Measurements from ENCODE around the gene PMM1. TPM values are rescaled to one million over a fixed set of nuclear protein-coding genes. Genes with fewer than 3 reads are reported as not detected.
"Not testable (repeated sequence)": the region's sequence is repeated elsewhere in the genome, so short reads cannot be mapped to it uniquely, and the experiment has no call there.

PMM1 gene
- polyA plus RNA-seq, 3 donors: 51.8 to 64.6 (median 59.9) TPM

DNA sequence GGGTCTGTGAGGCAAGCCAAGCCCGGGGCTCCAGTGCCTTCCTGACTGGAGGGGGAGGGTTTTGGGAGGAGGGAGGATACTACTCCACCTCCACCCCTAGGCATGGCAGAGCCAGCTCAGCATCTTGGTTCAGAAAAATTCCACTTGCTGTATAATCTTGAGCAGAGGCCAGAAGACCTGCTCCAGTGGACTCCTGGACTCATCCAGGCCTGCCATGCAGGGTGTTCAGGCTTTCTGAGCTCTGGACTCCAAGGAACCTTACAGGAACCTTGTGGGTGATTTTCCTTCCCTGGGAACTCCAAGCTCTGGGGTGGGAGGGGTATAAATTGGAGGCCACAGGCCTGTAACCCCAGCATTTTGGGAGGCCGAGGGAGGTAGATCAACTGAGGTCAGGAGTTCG is 19.4 kb downstream of the PMM1 start:
- DNase-seq: no peak

DNA sequence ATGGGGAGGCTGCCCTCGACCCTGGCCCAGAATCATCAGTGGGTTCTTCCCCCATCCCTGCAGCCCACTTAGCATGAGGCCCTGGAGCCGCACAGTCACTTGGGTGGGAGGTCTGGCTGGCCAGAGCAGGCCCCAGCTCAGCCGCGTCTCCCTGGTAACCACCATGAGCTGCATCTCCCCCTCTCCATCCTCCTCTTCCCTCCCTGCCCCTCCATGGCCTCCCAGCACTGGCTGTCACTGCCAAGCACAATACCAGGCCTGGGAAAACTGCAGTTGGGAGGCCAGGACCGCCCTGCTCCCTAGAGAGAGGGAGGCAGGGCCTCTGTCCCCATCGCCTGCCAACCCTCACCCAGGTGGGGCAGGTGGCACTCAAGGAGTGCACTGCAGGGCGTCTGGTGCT is 20.8 kb downstream of the PMM1 start:
- no peak for DNase-seq

DNA sequence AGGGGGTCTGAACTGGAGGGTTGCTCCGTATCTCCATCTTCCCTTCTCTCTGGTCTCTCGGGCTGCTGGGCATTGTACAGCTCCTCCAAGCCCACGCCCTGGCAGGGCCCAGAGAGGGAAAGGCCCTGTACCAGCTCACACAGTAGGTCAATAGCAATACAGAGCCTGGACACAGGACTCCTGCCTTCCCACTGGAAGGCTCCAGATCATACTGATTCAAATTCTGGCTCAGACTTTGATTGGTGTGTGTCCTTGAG is 22.2 kb downstream of the PMM1 start:
- DNase-seq: no peak

DNA sequence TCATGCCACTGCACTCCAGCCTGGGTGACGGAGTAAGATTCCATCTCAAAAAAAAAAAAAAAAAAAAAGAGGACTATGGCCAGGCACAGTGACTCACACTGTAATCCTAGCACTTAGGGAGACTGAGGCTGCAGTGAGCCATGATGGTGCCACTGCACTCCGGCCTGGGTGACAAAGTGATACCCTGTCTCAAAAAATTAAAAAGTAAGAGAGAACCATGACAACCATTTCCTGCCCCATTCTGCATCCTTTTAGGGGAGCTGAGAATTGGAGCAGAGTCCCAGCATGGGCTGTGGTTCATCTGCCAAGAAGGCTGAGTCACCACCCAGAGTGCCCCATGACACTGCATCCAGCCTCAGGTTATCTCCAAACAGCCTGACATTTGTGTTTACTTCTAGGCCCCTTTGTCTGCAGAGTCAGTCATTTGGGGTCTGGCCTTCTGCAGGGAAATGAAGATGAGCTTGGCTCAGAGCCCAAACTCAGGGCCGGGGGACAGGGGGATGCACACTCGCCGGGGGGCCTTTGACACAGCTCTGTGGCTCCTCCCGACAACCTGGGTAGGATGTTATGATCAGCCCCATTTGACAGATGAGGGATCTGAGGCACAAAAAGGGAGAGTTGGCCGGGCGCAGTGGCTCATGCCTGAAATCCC is 24.1 kb downstream of the PMM1 start:
- DNase-seq: no peak

DNA sequence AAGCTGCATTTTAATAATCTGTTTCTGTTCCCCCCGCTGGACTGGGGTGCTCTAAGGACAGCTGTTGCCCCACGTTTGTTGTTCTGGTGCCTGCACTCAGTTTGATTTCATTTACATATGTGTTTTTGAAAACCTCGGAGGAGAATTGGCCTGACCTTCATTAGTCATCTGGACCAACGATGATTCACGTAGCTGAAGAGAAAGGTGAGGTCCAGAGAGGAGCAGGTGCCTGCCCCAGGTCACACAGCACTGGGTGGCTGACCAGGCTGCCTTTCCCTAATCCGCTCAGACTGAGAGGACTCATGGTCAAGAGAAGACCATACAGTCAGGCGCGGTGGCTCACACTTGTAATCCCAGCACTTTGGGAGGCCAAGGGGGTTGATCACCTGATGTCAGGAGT is 25.1 kb downstream of the PMM1 start:
- DNase-seq: no peak

DNA sequence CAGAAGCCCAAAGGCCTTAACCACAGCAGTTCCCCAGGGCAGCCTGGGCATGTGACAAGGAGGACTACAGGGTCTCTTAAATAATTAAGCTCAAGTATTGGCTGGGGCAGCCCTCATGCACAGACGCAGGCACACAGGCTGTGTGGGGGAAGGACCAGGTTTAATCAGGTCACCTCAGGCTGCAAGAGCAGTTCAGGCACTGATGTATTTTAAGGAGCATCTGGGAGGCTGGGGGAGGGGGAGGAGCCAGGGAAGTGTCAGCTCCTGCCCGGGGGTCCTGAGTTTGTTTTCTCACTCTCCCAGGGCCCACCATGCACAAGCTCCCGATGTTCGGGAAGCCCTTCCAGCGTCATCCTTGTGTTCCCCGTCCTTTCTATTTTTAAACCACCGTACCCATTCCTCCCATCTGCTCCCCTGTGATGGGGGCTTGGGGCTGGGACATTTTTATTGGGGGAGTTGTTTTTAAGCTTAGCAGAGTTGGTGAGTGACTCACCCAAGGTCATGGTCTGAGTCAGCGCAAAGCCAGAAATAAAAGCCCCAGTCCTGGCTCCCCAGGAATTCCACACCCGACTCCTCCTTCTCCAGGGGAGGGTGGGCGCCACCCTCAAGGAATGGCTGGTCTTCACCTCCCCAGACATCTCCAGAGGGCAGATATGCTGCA is 26.5 kb downstream of the PMM1 start:
- no peak for DNase-seq

DNA sequence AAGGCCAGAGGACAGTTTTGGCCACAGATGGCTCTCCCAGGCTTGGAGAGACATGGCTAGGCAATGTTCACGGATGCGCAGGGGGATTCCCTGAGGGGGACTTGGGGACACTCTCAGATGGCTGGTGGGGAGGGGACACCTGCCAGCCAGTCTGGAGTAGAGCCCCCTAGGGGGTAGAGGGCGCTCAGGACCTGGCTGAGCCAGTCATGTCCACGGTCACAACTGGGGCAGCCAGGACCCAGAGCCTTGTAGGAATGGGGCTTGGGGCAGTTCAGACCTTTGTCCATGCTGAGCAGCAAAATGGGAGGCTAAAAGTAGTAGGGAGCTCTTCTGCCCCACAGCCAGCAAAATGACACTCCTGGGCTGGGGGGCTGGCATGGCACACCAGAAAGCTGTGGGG is 27.2 kb downstream of the PMM1 start:
- DNase-seq: no peak

DNA sequence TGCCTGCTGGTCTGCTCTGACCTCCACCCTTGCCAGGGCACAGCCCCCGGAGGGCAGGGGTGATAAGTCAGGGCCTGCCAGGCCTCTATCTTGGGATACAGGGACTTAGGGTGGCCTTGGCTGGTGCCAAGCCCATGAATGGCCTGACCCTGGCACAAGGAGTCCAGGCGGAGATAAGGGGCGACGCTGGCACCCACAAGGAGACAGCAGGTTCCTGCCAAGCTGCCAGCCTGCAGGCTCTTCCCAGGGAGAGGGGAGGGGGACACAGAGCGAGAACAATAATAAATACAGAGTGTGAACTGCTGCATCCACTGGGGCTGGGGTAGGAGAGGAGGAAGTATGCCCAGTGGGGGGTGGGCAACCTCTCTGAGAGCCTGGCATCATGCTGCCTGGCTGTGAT is 27.9 kb downstream of the PMM1 start:
- no peak for DNase-seq

DNA sequence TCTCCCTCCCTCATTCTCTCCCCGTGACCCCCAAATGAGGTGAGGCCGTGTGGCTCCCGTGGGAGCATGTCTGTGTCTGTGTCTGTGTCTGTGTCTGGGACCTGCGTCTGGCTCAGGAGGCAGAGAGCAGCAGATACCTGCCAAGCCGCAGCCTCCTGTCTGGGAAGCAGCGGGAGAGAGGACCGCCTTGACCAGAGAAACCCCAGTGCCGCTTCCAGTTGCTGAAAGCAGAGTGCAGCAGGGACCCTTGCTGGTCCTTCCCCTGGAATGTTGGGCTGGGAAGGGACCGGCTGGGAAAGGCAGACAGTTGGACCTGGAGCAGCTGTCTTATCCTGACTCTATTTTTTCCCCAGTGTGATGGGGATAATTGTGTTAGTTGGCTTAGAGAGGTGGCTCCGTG is 28.3 kb downstream of the PMM1 start:
- no peak for DNase-seq

DNA sequence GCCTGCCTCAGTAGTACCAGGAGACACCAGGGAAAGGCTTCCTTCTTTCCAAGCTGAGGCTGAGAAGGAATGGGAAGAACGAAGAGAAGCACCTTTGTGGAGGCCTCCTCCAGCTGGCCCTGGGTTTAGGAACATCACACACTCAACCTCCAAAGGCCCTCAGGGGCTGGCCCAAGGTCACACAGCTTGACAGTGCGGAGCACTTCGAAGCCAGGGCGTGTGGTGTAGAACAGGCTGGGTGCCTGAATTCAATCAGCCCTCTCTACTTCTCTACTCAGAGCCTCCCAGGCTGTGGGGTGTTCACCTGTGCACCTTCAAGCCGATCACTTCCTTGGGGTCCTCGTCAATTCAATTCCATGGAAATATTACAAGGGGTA is 29.6 kb downstream of the PMM1 start:
- no peak for DNase-seq

DNA sequence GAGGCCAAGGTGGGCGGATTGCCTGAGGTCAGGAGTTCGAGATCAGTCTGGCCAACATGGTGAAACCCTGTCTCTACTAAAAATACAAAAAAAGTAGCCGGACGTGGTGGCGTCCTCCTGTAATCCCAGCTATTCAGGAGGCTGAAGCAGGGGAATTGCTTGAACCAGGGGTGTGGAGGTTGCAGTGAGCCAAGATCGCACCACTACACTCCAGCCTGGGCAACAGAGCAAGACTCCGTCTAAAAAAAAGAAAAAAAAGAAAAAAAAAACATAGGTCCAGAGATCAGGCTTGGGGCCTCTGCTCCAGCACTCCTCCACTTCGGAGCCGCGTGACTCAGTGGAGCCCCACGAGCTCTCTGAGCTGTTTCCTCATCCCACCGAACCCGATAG is 31.4 kb downstream of the PMM1 start:
- DNase-seq: not testable (repeated sequence)

DNA sequence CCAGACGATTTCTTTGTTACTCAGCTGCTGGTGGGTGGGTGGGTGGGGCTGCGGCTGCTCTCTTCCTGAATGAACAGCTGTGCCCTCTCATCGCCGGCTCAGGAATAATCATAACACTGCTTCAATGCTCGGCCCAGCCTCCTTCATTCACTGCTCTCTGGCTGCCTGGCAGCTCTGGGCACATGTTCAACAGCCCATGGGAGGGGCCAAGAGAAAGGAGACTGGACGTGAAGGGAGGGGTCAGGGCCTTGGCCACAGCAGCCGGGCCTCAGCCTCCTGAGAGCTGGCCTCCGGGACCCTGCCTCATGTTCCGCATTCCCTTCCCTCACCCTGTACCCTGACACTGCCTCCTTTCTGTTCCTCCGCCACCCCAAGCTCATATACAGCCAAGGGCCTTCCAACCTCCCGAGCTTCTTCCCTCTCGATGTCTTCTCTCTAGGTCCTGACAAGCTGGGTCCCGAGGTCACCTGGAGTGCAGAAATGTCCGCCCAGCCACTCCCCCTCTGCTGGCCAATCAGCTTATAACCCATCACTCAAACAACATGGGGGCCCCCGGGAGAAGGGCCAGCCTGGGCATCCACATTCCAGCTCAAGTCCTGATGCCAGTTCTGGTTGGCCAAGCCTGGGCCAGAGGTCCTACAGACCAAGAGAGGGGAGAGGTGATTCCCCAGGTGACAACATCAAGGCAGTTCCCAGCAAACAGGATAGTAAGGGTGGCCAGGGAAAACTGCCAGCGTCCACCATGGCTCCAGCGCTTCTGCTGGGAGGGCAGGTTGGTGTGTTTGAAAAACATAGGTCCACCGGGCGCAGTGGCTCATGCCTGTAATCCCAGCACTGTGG is 32.0 kb downstream of the PMM1 start:
- DNase-seq: peak; percentile 79

DNA sequence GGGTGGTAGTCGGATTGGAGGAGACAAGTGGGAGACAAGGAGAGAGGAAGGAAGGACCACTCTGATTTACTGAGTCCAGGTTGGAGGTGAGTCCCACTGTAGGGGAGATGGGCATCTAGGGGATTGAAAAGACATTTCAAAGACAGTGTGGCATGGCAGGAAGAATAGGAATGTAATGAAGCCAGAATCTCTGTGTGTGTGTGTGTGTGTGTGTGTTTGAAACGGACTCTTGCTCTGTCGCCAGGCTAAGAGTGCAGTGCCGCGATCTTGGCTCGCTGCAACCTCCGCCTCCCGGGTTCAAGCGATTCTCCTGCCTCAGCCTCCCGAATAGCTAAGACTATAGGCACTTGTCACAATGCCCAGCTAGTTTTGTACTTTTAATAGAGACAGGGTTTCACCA is 33.1 kb downstream of the PMM1 start:
- no peak for DNase-seq

DNA sequence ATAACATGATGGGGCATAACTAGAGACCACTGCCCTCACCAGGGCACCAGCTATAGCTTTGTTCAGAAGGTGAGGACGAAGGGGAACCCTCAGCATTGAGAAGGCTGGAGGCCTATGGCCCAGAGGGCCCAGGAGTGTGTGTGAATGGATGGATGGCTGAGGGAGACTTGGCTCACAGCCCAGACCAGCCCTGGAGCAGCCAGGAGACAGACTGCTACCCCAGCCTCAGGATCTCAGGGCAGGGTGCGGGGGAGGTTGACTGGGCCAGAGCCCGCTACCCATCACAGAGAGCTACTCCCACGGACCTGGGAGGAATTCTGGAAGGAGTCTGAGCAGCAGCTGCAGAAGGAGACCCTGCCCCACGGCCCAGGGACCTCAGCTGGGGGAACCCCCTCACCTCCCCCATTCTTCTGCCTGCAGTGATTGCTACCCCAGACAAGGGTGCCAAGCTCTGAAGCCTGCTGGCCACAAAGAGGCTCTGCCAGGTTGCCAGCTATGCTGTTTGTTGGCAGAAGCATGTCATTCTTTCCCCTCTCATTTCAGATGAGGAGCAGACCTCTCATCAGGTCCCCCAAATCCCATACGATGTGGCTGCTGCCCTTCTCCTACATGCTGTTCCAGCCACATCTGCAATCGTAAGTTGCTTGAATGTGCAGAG is 34.2 kb downstream of the PMM1 start:
- peak; percentile 68 for DNase-seq

DNA sequence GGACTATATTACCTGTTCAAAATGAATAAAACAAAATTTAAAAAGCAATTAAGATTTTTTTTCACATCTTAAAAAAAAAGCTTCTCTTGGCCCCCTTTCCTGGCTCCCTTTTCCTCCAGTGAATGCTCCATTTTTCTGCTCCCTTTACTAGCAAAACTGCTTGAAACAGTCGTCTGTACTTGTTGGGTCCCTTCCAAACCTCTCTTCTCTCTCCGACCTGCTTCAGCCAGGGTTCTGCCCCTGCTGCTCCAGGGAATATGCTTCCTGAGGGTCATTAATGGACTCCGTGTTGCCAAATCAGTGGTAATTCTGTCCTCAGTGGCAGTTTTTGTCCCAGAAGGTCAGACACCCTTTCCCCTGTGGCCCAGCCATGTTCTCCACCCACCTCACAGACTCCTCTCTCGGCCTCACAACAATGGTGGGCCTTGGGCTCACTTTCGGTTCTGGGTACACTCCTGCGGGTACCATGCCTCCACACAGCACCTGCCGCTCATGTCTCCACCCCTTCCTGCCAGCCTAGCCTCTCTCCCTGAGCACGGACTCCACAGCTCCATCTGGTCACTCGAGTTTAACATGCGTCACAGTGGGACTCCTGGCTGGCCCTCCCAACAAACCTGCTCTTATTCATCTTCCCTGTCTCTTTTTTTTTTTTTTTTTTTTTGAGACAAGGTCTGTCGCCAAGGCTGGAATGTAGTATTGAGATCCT is 37.6 kb downstream of the PMM1 start:
- DNase-seq: no peak

DNA sequence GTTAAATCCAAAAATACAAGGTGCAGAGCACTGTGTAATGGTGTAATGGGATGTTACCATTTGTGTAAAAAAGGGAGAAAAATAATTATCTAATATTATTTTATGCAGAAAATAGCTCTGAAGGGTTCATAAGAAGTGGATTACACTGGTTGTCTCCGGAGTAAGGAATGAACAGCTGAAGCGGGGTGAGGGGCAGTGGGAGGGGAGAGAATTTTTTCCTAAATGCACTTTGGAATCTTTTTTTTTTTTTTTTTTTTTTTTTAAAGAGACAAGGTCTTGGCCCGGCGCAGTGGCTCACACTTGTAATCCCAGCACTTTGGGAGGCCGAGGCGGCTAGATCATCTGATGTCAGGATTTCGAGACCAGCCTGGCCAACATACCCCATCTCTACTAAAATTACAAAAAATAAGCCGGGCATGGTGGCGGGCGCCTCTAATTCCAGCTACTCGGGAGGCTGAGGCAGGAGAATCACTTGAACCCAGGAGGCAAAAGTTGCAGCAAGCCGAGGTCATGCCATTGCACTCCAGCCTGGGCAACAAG is 38.6 kb downstream of the PMM1 start:
- no peak for DNase-seq

DNA sequence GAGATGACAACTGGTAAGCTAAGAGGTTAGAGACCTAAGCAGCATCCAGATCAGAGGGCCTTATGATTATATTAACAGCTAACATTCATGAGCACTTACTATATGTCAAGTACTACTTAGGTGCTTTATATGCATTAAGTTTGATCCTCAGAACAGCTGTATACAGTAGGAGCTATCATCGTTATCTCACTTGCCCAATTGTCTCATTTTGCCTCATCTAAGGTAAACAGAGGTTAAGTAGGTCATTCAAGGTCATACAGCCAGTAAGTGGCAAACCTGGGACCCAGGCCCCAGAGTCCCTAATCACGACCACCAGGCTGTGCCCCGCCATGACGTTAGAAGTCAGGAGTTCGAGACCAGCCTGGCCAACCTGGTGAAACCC is 40.8 kb downstream of the PMM1 start:
- DNase-seq: no peak

DNA sequence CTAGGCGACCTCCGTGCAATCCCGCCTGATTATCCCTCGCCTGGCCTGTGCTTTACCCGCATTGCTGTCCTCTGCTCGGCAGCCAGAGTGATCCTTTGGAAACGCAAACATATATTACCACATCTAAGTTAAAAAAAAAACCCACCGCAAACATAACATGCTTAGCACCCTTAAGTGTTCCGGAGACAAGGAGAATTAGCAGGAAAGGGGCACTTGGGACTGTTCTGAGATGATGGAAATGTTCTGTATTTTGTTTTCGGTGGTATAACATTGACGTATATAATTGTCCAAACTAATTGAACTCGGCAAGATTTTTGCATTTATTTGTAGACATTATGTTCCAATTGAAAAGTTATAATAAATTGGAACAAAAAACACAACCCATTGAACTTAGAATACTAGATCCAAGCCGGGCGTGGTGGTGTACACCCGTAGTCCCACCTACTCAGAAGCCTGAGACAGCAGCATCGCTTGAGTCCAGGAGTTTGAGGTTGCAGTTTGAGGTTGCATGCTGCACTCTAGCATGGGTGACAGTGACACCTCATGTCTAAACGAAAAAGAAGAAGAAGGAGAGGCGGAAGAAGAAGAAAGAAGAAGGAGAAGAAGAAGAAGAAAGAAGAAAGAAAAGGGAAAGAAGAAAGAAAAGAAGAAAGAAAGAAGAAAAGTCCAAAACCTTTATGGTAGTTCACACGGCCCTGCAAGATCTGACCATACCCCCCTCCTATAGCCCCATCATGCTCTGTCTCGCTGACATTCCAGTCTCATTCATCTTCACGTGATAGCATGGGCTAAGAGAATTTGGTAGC is 44.8 kb downstream of the PMM1 start:
- no peak for DNase-seq

DNA sequence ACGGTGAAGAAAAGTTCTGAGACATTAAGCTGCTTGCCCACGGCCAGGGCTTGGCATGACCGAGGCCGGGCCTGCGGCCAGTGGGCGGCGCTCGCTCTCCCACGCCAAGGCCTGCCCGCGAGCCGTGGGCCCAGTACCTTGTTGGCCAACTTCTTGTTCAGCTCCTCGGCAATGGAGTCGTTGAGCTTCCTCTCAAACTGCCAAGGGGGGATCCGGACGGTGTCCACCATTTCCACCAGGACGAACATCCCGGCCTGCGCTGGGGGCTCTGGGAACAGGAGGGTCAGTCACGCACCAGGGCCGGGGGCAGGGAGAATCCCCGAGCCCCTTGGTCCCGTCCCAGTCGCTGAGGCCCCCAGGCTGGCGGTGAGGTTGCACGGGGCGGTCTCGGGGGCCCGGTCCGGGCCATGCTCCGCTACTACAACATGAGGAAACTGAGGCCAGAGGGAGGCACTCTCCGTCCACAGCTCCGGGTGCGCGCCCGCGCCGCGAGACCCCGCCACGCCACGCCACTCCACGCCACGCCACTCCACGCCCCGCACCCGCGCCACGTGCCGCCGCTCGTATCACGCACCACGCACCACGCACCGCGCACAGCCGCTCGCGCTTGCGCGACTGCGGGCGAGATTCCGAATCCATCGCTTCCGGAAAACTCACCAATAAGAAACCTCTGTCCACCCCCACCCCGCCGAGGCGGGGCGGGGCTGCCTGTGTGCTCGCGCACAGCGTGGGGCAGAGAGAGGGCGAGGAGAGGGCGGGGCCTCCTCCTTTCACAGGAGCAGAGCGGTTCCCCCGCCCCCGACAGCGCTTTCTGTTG is 45.6 kb downstream of the PMM1 start, which contains the start of gene POLR3H:
POLR3H (minus strand) TSS at position 617 of the 817 bp plus-strand sequence; CDS start at position 248, 369 bp downstream.
- peak; percentile 98 for DNase-seq

DNA sequence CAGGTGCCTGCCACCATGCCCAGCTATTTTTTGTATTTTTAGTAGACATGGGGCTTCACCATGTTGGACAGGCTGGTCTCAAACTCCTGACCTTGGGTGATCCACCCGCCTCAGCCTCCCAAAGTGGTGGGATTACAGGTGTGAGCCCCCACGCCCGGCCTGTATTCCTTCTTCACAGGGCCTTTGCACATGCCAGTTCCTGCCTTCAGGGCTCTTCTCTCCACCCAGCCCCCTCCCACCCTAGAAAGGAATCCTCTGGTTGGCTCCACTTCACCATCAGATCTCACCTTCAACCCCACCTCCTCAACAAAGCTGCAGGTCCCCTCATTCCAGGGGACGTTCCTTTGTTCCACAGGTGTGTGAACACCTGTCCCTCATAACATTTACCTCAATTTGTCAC is 47.4 kb downstream of the PMM1 start:
- no peak for DNase-seq
